EL (cell line): ENCODE measurements around the gene ATP5MG.
"Not testable (repeated sequence)": the region's sequence is repeated elsewhere in the genome, so short reads cannot be mapped to it uniquely, and the experiment has no call there.

ENCODE experiments used
- DNase-seq: peaks from one replicate; pipeline ENCODE4 v3.0.0-alpha.2; 2016

Gene ATP5MG, protein sequence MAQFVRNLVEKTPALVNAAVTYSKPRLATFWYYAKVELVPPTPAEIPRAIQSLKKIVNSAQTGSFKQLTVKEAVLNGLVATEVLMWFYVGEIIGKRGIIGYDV

DNA sequence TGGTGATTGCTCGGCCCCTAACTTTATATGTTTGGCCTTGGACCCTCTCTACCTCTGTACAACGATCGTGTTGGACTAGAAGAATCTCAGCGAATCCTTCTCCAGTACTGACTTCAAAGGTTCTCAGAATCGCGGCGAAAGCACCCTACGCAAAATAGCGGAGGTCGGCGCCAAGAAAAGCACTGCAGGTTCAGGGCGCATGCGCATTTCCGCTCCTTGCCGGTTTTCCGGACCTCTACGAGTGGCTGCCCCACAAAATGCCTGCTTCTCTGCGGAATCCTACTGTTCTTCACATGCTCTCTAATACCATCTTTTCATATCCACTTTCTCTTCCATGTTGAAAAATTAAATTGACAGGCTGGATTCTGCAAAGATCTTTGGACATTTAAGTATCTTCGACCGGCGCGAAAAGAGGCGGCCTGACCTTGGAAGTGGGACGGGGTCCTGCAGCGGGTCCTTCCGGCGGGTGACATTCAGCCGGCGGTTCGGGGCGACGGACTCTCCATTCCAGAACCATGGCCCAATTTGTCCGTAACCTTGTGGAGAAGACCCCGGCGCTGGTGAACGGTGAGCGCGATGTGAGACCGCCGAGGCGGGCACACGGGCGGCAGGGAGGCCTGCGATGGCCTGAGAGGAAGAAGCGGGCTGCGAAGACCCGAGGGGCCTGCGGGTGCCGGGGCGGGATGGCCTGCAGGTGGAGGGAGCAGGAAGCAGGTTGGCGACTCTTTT is at the start of gene ATP5MG:
ATP5MG (plus strand) TSS at position 456 of the 729 bp plus-strand sequence; CDS start at position 516, 60 bp downstream.
- DNase-seq: peak; percentile 90

DNA sequence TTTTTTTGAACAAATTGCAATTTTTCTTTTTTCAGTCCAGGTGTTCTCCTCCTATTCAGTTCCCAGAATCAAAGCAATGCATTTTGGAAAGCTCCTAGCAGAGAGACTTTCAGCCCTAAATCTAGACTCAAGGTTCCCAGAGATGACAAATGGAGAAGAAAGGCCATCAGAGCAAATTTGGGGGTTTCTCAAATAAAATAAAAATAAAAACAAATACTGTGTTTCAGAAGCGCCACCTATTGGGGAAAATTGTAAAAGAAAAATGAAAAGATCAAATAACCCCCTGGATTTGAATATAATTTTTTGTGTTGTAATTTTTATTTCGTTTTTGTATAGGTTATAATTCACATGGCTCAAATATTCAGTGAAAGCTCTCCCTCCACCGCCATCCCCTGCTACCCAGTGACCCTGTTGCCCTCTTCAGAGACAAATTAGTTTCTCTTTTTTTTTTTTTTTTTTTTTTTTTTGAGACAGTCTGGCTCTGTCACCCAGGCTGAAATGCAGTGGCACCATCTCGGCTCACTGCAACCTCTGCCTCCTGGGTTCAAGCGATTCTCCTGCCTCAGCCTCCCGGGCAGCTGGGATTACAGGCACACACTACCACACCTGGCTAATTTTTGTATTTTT is 48.2 kb upstream of the ATP5MG start:
- peak; percentile 29 for DNase-seq

DNA sequence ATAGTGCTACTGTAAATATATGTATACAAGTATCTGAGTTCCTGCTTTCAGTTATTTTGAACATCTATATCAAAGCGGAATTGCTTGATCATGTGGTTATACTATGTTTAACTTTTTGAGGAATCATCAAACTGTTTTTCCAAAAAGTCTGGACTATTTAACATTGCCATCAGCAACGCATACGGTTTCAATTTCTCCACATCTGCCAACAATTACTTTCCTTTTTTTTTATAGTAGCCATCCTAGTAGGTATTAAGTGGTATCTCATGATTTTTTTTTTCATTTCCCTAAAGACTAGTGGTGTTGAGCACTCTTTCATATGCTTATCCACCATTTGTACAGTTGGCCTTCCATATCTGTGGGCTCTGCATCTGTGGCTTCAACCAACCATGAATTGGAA is 43.3 kb upstream of the ATP5MG start:
- no peak for DNase-seq

DNA sequence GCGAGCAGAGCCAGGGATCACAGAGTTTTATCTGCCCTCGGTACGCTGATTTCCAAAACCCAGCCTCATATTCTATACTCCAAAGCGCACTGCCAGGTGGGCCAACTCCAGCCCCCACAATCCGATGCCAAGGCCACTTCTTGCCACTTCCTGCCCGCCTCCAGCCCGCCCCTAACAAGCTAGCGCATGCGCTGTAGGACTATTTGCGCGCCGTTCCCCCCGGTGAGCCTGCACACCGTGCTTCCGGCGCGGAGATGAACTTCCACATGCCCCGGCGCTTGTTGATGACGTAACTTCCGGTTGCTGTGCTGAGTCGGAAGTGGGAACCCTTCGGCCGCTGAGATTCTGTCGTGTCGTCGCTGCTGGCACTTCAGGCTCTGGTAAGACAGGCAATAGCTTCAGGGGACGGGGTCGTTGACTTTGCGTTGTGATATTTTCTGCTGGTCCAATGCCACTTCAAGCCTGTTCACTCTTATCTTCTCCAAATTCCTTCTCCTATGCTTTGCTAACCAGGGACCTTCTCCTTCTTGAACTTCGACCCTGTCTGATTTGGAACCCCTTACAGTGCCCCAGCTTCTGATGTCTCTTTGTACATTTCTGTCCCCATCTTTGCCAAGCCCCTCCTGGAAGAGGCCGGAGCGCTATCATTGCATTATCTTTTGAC is 42.0 kb upstream of the ATP5MG start, which contains the start of gene UBE4A:
UBE4A (plus strand) TSS at position 306 of the 664 bp plus-strand sequence. CDS start 5,481 bp downstream, outside the sequence.
- peak; percentile 92 for DNase-seq

DNA sequence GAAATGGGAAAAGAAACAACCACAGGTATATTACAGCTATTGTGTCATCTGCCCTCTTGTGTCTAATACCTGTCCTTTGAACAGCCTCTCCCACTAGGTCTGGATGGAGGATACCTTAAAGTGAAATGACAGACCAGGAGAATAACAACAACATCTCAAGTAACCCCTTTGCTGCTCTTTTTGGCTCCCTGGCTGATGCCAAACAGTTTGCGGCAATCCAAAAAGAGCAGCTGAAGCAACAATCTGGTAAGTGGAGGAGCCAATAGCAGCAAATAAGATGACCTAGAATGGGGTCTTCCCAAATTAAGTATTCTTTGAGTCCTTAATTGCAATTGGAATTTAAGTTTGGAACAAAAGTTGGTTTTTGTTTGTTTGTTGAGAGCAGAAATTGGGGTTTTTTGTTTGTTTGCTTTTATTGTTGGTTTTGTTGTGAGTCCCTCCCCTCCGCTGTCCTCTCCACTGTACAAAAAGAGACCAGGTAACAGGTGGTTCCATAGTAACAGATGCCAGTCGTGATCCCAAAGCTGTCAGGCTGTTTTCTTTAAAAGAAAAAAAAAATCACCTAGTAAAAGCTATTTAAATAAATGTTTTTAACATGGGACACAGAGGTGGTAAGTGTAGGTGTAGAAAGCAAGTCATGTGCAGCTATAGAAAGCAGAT is 36.3 kb upstream of the ATP5MG start:
- no peak for DNase-seq

DNA sequence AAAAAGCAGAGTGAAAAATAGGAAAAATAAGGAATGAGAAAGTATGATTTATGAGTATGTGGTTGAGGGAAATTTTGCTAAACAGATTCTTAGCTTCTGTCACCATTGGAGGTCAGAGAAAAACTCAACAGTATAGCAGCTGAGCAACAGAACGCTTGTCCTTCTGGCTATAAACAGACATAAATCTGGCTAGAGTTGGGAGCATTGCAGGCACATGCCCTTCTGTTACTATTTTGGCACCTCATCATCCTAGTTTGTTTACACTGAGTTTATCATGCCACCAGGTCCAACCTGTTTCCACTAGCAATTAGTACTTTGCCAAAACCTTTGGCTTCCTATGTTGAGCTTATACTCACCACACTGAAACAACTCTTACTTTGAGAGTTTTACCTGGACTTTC is 35.1 kb upstream of the ATP5MG start:
- no peak for DNase-seq

DNA sequence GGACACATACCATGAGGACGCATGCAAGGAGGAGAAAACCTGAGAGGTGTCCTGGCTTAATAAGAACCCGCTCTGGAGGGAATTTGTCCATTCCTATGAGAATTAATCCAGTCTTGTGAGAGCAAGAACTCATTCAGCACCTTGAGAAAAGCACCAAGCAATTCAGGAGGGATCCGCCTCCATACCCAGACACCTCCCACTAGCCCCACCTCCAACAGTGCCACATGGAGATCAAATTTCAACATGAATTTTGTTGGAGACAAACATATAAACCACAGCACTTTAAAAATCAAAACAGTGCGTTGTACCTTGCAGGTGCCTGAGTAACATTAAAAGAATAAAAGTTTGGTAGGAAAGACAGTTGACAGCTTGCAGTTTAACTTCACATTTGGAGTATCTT is 30.6 kb upstream of the ATP5MG start:
- no peak for DNase-seq

DNA sequence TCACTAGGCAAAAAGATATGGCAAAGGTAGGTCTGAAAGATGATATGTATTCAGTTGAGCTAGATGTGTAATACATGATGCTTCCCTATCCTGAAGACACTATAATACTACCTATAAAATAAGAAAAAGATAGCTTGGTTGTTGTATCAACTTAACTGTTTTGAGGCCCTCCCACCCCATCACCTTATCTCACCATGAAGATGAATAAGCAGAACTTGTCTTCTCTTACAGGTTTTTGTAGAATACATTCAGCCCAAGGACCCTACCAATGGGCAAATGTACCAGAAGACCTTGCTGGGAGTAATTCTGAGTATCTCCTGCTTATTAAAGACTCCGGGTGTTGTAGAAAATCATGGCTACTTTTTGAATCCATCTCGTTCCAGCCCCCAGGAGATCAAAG is 28.1 kb upstream of the ATP5MG start:
- no peak for DNase-seq

DNA sequence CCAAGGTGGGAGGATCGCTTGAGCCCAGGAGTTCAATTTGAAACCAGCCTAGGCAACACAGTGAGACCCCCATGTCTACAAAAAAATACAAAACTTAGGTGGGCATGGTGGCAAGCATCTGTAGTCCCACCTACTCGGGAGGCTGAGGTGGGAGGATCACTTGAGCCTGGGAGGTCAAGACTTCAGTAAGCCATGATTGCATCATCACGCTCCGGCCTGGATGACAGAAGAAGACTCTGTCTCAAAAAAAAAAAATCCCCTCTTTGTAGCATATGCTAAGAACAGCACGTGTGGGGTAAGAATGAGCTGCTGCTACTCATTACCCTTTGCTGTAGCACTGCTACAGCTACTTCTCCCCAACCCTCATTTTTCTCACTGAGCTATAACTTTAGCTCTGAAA is 27.5 kb upstream of the ATP5MG start:
- DNase-seq: no peak

DNA sequence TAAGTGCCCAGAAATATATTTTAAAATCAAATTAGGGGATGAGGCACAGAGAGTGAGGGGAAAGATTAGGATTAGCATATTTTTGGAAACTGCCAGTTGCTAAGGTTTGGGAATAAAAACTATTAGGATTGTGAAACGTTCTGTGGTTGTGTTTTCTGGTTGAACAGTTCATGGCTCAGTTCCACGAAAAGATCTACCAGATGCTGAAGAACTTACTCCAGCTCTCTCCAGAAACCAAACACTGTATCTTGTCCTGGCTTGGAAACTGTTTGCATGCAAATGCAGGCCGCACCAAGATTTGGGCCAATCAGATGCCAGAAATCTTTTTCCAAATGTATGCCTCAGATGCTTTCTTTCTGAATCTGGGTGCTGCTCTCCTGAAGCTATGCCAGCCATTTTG is 26.7 kb upstream of the ATP5MG start:
- DNase-seq: no peak

DNA sequence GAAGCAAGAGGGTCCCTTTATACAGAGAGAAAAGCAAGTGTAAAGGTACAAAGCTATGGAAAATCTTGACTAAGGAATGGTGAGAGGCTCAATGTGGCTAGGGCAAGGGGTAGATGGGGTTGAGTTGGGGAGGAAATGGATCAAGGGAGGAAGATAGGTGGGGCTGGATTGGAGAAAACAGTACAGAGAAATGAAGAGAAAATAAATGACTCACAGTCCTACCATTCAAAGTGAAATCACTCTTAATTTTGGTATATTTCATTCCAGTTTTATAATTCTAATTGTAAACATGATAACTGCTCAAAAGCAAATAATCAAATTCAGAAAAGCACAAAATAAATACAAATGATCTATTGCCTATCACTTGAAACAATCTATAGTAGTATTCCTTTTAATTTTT is 25.4 kb upstream of the ATP5MG start:
- DNase-seq: no peak

DNA sequence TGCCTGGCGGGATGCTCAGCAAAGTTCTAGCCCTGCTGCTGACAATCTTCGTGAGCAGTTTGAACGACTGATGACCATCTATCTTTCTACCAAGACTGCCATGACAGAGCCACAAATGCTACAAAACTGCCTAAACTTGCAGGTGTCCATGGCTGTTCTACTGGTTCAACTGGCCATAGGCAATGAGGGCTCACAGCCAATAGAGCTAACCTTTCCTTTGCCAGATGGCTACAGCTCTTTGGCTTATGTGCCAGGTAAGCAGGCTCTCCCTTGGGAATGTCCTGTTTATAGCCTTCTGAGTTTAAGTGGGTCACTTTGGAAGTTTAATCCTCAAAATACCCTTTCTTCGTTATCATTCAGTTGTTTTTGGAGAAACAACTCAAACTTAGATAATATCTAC is 21.9 kb upstream of the ATP5MG start:
- DNase-seq: no peak

DNA sequence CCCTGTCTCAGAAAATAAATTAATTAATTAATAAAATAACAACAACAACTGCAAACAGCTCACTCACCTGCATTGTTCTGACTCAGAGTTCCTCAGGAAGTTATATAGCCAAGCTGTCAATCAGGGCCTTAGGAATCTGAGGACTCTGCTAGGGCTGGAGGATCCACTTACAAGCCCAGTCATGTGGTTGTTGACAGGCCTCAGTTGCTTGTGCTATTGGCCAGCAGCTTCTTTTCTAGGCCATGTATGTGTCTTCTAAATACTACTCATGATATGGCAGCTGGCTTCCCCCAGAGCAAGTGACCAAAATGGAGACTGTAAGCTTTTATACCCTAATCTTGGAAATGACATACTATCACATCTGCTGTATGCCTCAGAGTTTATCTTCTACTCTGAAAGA is 20.8 kb upstream of the ATP5MG start:
- no peak for DNase-seq

DNA sequence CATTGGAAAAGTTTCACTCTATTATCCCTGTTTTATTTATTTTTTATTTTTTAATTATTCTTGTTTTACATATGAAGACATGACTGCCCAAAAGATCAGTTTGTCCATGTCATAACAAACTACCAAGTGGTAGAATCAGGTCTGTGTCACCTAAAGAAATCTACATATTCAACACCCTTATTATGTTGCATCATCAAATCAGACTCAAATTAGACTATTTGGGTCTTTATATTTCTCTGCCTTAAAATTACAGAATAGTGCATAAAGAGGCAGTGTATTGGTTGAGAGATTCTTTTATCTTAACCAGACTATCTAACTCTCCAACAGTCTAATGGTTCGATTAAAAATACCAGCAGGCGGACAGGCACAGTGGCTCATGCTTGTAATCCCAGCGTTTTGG is 18.5 kb upstream of the ATP5MG start:
- DNase-seq: no peak

DNA sequence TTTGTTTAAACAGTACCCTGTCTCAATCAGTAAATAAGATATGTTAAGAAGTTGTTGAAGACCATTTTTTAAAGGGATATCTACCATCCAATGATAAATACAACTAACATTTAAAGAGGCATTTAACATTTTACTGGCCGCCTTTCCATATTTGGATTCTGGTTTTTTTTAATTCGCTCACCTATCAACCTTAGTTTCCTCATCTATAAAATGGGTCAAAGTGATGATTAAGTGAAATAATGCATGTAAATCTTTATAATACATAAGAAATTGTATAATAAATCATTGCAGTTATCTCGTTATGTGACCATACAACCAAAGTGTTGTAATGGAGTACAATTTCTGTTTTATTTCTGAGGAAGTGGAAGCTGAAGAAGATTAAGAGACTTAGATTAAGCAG is 17.7 kb upstream of the ATP5MG start:
- no peak for DNase-seq

DNA sequence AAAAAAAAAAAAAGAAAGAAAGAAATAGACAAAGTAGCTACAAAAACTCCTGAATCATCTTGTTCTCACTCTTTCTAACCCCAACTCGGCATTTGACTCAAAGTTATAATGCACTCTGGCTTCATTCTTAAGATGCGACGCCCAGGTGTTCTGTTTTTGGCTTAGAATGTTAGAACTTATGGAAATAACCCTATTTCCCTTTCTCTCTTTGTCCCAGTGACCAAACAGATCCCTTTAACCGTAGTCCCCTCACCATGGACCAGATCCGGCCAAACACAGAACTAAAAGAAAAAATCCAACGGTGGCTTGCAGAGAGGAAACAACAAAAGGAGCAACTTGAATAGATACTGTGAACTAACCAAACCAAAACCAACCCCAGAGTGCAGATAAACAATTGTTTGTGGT is 5.3 kb upstream of the ATP5MG start:
- DNase-seq: no peak

DNA sequence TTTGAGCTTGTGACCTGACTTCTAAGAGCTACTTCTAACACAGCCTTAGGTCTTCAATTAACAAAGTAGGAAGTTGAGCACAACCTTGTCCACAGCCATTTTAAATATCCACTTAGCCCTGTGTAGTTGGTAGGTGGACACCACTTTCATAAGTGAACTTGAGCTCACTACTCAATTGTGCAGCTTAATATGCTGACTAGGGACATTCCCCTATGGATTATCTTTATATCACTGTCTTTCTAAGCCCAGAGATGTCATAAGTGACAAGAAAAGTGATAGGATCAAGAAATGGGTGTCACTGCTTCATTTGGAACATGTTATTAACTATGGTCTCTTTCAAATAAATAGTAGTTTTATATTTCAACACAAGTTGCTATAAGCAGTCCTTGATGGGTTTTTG is 4.0 kb upstream of the ATP5MG start:
- no peak for DNase-seq

DNA sequence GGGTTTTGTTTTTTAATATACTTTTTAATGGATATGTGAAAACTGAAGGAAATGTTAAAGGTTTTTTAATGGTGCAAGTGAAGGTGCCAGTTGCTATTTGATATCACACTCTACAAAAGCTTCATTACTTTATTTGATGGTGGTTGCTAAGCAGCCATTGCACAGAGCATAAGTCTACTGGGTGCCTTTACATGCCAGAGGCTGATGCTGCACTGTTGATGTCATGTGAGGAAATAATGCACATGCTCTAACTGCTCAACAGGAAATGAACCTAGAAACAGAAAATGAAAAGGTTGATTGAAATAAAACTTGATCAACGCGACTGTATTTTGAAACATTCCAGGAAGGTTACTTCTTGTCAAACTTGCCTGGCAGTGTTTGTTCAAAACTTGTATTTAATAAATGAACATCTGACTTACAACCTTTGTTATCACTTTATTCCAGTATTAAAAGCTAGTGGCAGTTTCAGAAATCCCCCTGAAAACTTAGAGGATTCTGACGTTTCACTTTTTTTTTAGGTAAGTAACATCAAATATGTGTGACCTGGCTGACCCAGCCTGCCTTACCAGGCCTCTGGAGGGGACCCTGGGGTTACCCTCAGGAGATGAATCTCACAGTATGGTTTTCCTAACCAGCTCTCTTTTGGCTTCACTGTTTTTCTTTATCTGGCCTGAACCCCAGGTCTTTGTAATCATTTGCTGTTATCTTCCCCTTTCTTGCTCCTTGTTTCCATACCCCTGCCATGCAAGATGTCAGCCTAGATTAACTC is 2.4 kb upstream of the ATP5MG start:
- DNase-seq: no peak

DNA sequence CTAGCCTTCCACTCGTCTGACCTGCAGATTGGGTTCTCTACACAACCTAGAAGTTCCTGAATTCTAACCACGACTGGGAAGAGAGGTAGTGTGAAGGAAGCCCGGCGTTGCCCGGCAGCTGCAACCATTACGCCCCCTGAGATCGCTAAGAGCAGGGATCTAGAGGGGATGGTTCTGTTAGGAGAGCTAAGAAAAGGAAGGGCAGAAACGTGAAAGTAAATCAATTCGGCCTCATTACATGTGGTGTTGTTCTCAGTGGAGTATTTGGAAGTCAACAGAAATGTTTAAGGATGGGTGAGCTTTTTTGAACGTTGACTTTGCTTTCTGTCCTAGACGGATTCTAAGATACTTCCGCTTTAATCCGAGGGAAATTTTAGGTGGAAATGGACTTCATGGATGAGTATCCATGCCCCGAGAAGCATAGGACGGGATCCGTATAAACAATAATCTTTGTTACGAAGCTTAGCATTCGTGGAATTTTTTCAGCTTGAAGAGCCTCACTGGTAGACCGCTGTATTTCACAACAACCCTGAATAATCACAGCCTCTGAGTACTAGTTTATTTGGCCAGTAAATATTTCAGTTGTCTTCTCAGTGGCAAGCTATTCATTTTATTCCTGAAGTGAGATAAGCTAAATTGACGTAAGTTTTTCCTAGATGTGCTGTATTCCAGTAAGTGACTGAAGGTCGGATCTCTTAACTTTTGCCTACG is 629 bp downstream of the ATP5MG start:
- DNase-seq: peak; percentile 75

DNA sequence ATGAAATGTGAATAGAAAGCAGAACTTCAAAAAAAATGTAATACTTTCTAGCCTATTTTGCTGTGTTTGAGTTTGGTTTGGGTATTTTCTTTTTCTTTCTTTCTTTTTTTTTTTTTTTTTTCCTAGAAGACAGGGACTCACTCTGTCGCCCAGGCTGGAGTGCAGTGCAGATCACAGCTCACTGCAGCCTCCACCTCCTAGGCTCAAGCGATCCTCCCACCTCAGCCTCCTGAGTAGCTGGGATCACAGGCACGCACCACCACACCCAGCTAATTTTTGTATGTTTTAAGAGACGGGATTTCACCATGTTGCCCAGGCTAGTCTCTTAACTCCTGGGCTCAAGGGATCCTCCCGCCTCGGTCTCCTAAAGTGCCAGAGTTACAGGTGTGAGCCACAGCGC is 1.2 kb downstream of the ATP5MG start:
- not testable (repeated sequence) for DNase-seq

DNA sequence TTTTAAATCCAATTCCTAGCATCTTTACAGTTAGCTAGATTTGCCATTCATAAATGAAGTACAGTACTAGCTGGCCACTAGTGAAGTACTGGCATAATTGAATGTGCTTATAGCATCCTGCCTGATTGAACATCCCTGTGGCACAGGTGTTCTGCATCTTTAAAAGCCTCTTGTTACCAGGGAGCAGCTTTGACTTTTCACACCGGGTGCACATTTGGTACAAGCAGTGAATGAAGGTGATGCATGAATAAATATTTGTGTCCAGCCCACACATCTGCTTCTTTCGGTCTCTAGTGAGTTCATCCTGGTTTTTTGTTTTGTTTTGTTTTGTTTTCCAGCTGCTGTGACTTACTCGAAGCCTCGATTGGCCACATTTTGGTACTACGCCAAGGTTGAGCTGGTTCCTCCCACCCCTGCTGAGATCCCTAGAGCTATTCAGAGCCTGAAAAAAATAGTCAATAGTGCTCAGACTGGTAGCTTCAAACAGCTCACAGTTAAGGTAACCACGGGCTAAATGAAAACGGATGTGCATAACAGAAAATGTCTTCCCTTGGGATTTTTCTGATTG is 5.3 kb downstream of the ATP5MG start:
- no peak for DNase-seq
